HG03565 (cell line): ENCODE measurements around the gene TRAF3.
"Not testable (repeated sequence)": the region's sequence is repeated elsewhere in the genome, so short reads cannot be mapped to it uniquely, and the experiment has no call there.

Experiments
- ATAC-seq: cut with Tn5 transposase; IDR thresholded peaks from one replicate; pipeline ENCODE4 v1.9.1; 2021; ENCODE audit warnings: mild to moderate bottlenecking, moderate library complexity; ENCODE audit not compliant: unreplicated experiment

TRAF3 gene

GRCh38 chr14:102750376-102750775, 26.9 kb upstream of the TRAF3 start:
- ATAC-seq = no peak

GRCh38 chr14:102751088-102751487, 26.2 kb upstream of the TRAF3 start:
- ATAC-seq = no peak

GRCh38 chr14:102752239-102752847, 24.9 kb upstream of the TRAF3 start:
- no peak for ATAC-seq

- ATAC-seq = no peak
Observed at GRCh38 chr14:102754370-102755262, 22.6 kb upstream of the TRAF3 start.

GRCh38 chr14:102757646-102758045, 19.6 kb upstream of the TRAF3 start:
- no peak for ATAC-seq

- ATAC-seq = no peak
Observed at GRCh38 chr14:102758087-102758486, 19.2 kb upstream of the TRAF3 start.

GRCh38 chr14:102759456-102760187, 17.6 kb upstream of the TRAF3 start:
- no peak for ATAC-seq

- ATAC-seq = no peak
Observed at GRCh38 chr14:102760496-102761193, 16.6 kb upstream of the TRAF3 start.

GRCh38 chr14:102761206-102761605, 16.0 kb upstream of the TRAF3 start:
- ATAC-seq = no peak

GRCh38 chr14:102764220-102764671, 13.0 kb upstream of the TRAF3 start:
- no peak for ATAC-seq

- ATAC-seq = not testable (repeated sequence)
Observed at GRCh38 chr14:102765770-102766169, 11.5 kb upstream of the TRAF3 start.

- ATAC-seq = peak; percentile 48
Observed at GRCh38 chr14:102768223-102769048, 8.8 kb upstream of the TRAF3 start.

- ATAC-seq = no peak
Observed at GRCh38 chr14:102769049-102769327, 8.3 kb upstream of the TRAF3 start.

- ATAC-seq = no peak
Observed at GRCh38 chr14:102770147-102771123, 6.8 kb upstream of the TRAF3 start.

- ATAC-seq = no peak
Observed at GRCh38 chr14:102771144-102771543, 6.1 kb upstream of the TRAF3 start.

GRCh38 chr14:102772781-102773570, 4.3 kb upstream of the TRAF3 start:
- no peak for ATAC-seq

- peak; percentile 22 for ATAC-seq
Observed at GRCh38 chr14:102774391-102775153, 2.7 kb upstream of the TRAF3 start.
